Measurements from ENCODE around the gene RGS3. TPM values are rescaled to one million over a fixed set of nuclear protein-coding genes. Genes with fewer than 3 reads are reported as not detected.

The RGS3 gene
- total RNA-seq, 1 experiment from 2014 or later = 39.4 TPM

DNA sequence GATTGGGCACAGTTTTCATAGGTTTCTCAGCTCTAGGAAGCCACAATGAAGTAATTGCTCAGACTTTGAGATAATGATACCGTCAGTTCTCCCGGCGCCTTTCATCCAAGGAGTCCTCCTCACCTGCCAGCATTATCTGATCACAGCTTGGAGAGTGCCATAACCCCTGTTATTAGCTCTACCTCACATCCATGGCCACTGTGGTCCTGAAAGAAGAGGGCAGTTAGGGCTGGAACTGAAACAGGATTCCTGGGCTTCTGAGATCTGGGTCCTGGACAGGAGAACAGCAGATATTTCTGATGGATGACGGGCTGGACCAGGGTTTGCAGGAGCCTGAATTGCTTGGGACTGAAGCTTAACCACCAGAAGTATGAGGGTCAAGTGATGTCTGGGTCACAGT, 13.5 kb downstream of the RGS3 start:
- H3K9me3 ChIP-seq (ENCODE audit: control insufficient read depth in 1 of 2, insufficient read depth in 1 of 2, low read depth in 1 of 2, low read length in 2 of 2) = no peaks in the 10 kb centered on the region
- intact Hi-C loops (cut with micrococcal nuclease) = no loop called here
- no peak for ATAC-seq
- POLR2A ChIA-PET = no interaction called here
- peaks cover 92% of the 10 kb centered on the region for H3K79me2 ChIP-seq (ENCODE audit: insufficient read depth, low read length)
- no peak overlapping the region for H3K4me3 ChIP-seq (replicated peaks in 1 of 2; ENCODE audit: low read depth in 1 of 2, low read length in 2 of 2)
- RAD21 ChIA-PET (ENCODE audit: low non-redundant PET in 1 of 2, low total read pairs in 2 of 2, uncharacterized antibody in 2 of 2, unreplicated experiment in 2 of 2) = no interaction called here
- CTCF ChIA-PET = interaction anchor here (1.1 kb wide), 1 partner anchor 179 kb away, joined by 3 read pairs; no protein-coding TSS in a partner anchor
- no peaks in the 10 kb centered on the region for H3K27me3 ChIP-seq (ENCODE audit: insufficient read depth, low read length)
- H3K4me1 ChIP-seq (ENCODE audit: control insufficient read depth in 1 of 2, insufficient read depth in 2 of 2, low read length in 2 of 2) = peaks cover 0 to 7% of the 10 kb centered on the region in 2 experiments; a peak in 1 of 4 replicates
- no peak overlapping the region for H2AFZ ChIP-seq (ENCODE audit: low read depth, low read length, poor library complexity, severe bottlenecking)
- no TSS peak for BruUV-seq (replicated peaks)
- H3K9me2 ChIP-seq (ENCODE audit: insufficient read depth) = no peaks in the 10 kb centered on the region
- H4K20me1 ChIP-seq (ENCODE audit: insufficient read depth) = 0 out of 2 replicates have a peak, but pooled peaks cover 4% of the 10 kb centered on the region
- peaks cover 6 to 13% of the 10 kb centered on the region in 2 experiments; a peak in 1 of 4 replicates for H3K36me3 ChIP-seq (ENCODE audit: control insufficient read depth in 1 of 2, insufficient read depth in 2 of 2, low read length in 2 of 2)
- DNase-seq (ENCODE audit: low read depth, low spot score) = no peak
- no peak overlapping the region for H3K27ac ChIP-seq (ENCODE audit: low read depth, low read length)
- no peak for TF ChIP-seq ZNF274 (IDR thresholded peaks at IDR 0.05; ENCODE audit: low read depth, low read length)
- H3K4me2 ChIP-seq (ENCODE audit: low read length) = no peak overlapping the region
- H3K9ac ChIP-seq (ENCODE audit: low read length) = no peak overlapping the region

- CTCF ChIA-PET = interaction anchor here (1.1 kb wide), 1 partner anchor 179 kb away, joined by 3 read pairs; no protein-coding TSS in a partner anchor
- H4K20me1 ChIP-seq (ENCODE audit: insufficient read depth) = 0 out of 2 replicates have a peak, but pooled peaks cover 4% of the 10 kb centered on the region
- peaks cover 86% of the 10 kb centered on the region for H3K79me2 ChIP-seq (ENCODE audit: insufficient read depth, low read length)
- peaks cover 0 to 7% of the 10 kb centered on the region in 2 experiments; a peak in 1 of 4 replicates for H3K4me1 ChIP-seq (ENCODE audit: control insufficient read depth in 1 of 2, insufficient read depth in 2 of 2, low read length in 2 of 2)
- H3K9ac ChIP-seq (ENCODE audit: low read length) = no peak overlapping the region
- no peak overlapping the region for H3K4me2 ChIP-seq (ENCODE audit: low read length)
- H3K9me3 ChIP-seq (ENCODE audit: control insufficient read depth in 1 of 2, insufficient read depth in 1 of 2, low read depth in 1 of 2, low read length in 2 of 2) = no peaks in the 10 kb centered on the region
- no peaks in the 10 kb centered on the region for H3K27me3 ChIP-seq (ENCODE audit: insufficient read depth, low read length)
- DNase-seq (ENCODE audit: low read depth, low spot score) (no peak), ATAC-seq (no peak)
- TF ChIP-seq ZNF274 (IDR thresholded peaks at IDR 0.05; ENCODE audit: low read depth, low read length) = no peak
- POLR2A ChIA-PET = no interaction called here
- H2AFZ ChIP-seq (ENCODE audit: low read depth, low read length, poor library complexity, severe bottlenecking) = no peak overlapping the region
- RAD21 ChIA-PET (ENCODE audit: low non-redundant PET in 1 of 2, low total read pairs in 2 of 2, uncharacterized antibody in 2 of 2, unreplicated experiment in 2 of 2) = no interaction called here
- H3K27ac ChIP-seq (ENCODE audit: low read depth, low read length) = no peak overlapping the region
- H3K36me3 ChIP-seq (ENCODE audit: control insufficient read depth in 1 of 2, insufficient read depth in 2 of 2, low read length in 2 of 2) = peaks cover 6 to 15% of the 10 kb centered on the region in 2 experiments; a peak in 1 of 4 replicates
- no TSS peak for BruUV-seq (replicated peaks)
- intact Hi-C loops (cut with micrococcal nuclease) = no loop called here
- no peak overlapping the region for H3K4me3 ChIP-seq (replicated peaks in 1 of 2; ENCODE audit: low read depth in 1 of 2, low read length in 2 of 2)
- no peaks in the 10 kb centered on the region for H3K9me2 ChIP-seq (ENCODE audit: insufficient read depth)
These were observed 14.1 kb downstream of the RGS3 start for GRCh38 chr9:113477661-113478060.

GRCh38 chr9:113479174-113479621, 15.7 kb downstream of the RGS3 start:
- H2AFZ ChIP-seq (ENCODE audit: low read depth, low read length, poor library complexity, severe bottlenecking) = no peak overlapping the region
- ChIA-PET CTCF (no interaction called here), RAD21 (ENCODE audit: low non-redundant PET in 1 of 2, low total read pairs in 2 of 2, uncharacterized antibody in 2 of 2, unreplicated experiment in 2 of 2) (no interaction called here), POLR2A (no interaction called here)
- H3K9ac ChIP-seq (ENCODE audit: low read length) = no peak overlapping the region
- H3K9me2 ChIP-seq (ENCODE audit: insufficient read depth) = no peaks in the 10 kb centered on the region
- no peaks in the 10 kb centered on the region for H3K27me3 ChIP-seq (ENCODE audit: insufficient read depth, low read length)
- H3K4me3 ChIP-seq (replicated peaks in 1 of 2; ENCODE audit: low read depth in 1 of 2, low read length in 2 of 2) = no peak overlapping the region
- no peaks in the 10 kb centered on the region for H3K9me3 ChIP-seq (ENCODE audit: control insufficient read depth in 1 of 2, insufficient read depth in 1 of 2, low read depth in 1 of 2, low read length in 2 of 2)
- H3K4me1 ChIP-seq (ENCODE audit: control insufficient read depth in 1 of 2, insufficient read depth in 2 of 2, low read length in 2 of 2) = peaks cover 0 to 7% of the 10 kb centered on the region in 2 experiments; a peak in 1 of 4 replicates
- 0 out of 2 replicates have a peak, but pooled peaks cover 4% of the 10 kb centered on the region for H4K20me1 ChIP-seq (ENCODE audit: insufficient read depth)
- intact Hi-C loops (cut with micrococcal nuclease) = no loop called here
- ATAC-seq = no peak
- H3K79me2 ChIP-seq (ENCODE audit: insufficient read depth, low read length) = peaks cover 71% of the 10 kb centered on the region
- DNase-seq (ENCODE audit: low read depth, low spot score) = no peak
- H3K36me3 ChIP-seq (ENCODE audit: control insufficient read depth in 1 of 2, insufficient read depth in 2 of 2, low read length in 2 of 2) = peaks cover 12 to 29% of the 10 kb centered on the region in 2 experiments; a peak in 2 of 4 replicates
- H3K27ac ChIP-seq (ENCODE audit: low read depth, low read length) = no peak overlapping the region
- no TSS peak for BruUV-seq (replicated peaks)
- no peak overlapping the region for H3K4me2 ChIP-seq (ENCODE audit: low read length)
- TF ChIP-seq, protein P1, sequence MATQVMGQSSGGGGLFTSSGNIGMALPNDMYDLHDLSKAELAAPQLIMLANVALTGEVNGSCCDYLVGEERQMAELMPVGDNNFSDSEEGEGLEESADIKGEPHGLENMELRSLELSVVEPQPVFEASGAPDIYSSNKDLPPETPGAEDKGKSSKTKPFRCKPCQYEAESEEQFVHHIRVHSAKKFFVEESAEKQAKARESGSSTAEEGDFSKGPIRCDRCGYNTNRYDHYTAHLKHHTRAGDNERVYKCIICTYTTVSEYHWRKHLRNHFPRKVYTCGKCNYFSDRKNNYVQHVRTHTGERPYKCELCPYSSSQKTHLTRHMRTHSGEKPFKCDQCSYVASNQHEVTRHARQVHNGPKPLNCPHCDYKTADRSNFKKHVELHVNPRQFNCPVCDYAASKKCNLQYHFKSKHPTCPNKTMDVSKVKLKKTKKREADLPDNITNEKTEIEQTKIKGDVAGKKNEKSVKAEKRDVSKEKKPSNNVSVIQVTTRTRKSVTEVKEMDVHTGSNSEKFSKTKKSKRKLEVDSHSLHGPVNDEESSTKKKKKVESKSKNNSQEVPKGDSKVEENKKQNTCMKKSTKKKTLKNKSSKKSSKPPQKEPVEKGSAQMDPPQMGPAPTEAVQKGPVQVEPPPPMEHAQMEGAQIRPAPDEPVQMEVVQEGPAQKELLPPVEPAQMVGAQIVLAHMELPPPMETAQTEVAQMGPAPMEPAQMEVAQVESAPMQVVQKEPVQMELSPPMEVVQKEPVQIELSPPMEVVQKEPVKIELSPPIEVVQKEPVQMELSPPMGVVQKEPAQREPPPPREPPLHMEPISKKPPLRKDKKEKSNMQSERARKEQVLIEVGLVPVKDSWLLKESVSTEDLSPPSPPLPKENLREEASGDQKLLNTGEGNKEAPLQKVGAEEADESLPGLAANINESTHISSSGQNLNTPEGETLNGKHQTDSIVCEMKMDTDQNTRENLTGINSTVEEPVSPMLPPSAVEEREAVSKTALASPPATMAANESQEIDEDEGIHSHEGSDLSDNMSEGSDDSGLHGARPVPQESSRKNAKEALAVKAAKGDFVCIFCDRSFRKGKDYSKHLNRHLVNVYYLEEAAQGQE (IDR thresholded peaks at IDR 0.05; ENCODE audit: low read depth) = no peak
- no peak for TF ChIP-seq ZFX (IDR thresholded peaks at IDR 0.05)
- TF ChIP-seq CBX3 (IDR thresholded peaks at IDR 0.05; ENCODE audit: low read depth) = no peak
- TF ChIP-seq CTCF (IDR thresholded peaks at IDR 0.05 in 2 of 3, conservative IDR thresholded peaks at IDR 0.05 in 1 of 3; ENCODE audit: borderline replicate concordance in 1 of 3, insufficient read depth in 1 of 3, low read depth in 2 of 3, low read length in 2 of 3) = no peak
